Mesenchymal stem cell (in vitro differentiated cells and primary cell): ENCODE measurements around the gene NIPAL1.
"Not testable (repeated sequence)": the region's sequence is repeated elsewhere in the genome, so short reads cannot be mapped to it uniquely, and the experiment has no call there.

Source experiments
- DNase-seq: peaks from one replicate; pipeline ENCODE4 v3.0.0-alpha.2; 2013
- H2AFZ ChIP-seq: one replicate; pipeline ENCODE4 v1.6.1; 2013; ENCODE audit warnings: low read depth, mild to moderate bottlenecking, control low read depth, inconsistent platforms, low read length, moderate library complexity
- H2AK5ac ChIP-seq: 2 replicates; pipeline ENCODE4 v1.6.1; 2013; ENCODE audit warnings: low read length, moderate library complexity, mild to moderate bottlenecking, inconsistent platforms; ENCODE audit not compliant: severe bottlenecking
- H2BK120ac ChIP-seq: one replicate; pipeline ENCODE4 v1.6.1; 2013; ENCODE audit warnings: low read depth, mild to moderate bottlenecking, inconsistent platforms, low read length, moderate library complexity
- H2BK12ac ChIP-seq, 2 experiments: one replicate each; pipeline ENCODE4 v1.6.1; 2013; ENCODE audit warnings: inconsistent platforms in 2 of 2, low read length in 2 of 2, mild to moderate bottlenecking in 2 of 2, moderate library complexity in 2 of 2, control low read depth in 1 of 2
- H2BK15ac ChIP-seq: one replicate; pipeline ENCODE4 v1.6.1; 2013; ENCODE audit warnings: mild to moderate bottlenecking, low read depth, inconsistent platforms; ENCODE audit not compliant: poor library complexity, severe bottlenecking
- H2BK5ac ChIP-seq: 2 replicates; pipeline ENCODE4 v1.6.1; 2013; ENCODE audit warnings: low read depth, mild to moderate bottlenecking, low read length, control low read depth, inconsistent platforms; ENCODE audit not compliant: poor library complexity, severe bottlenecking
- H3K14ac ChIP-seq, 2 experiments: one replicate each; pipeline ENCODE4 v1.6.1; 2013; ENCODE audit warnings: inconsistent platforms in 2 of 2, low read length in 2 of 2, control low read depth in 1 of 2, mild to moderate bottlenecking in 1 of 2, moderate library complexity in 1 of 2
- H3K18ac ChIP-seq, 2 experiments: one replicate each; pipeline ENCODE4 v1.6.1; 2013; ENCODE audit warnings: inconsistent platforms in 2 of 2, low read length in 2 of 2, control low read depth in 1 of 2, low read depth in 1 of 2, mild to moderate bottlenecking in 1 of 2
- H3K23ac ChIP-seq, 2 experiments: one replicate each; pipeline ENCODE4 v1.6.1; 2013; ENCODE audit warnings: inconsistent platforms in 2 of 2, low read length in 2 of 2, mild to moderate bottlenecking in 2 of 2, moderate library complexity in 2 of 2, control low read depth in 1 of 2
- H3K27ac ChIP-seq: 2 replicates; pipeline ENCODE4 v1.5.1; 2013; ENCODE audit warnings: mild to moderate bottlenecking, moderate library complexity, low read length, control low read depth, inconsistent platforms; ENCODE audit not compliant: poor library complexity, severe bottlenecking
- H3K27me3 ChIP-seq, 2 experiments: 2 replicates each; pipeline versions ENCODE4 v1.6.1 to v1.7.0; 2013; ENCODE audit warnings: low read length in 2 of 2, mild to moderate bottlenecking in 2 of 2, moderate library complexity in 2 of 2, control low read depth in 1 of 2, inconsistent platforms in 1 of 2; ENCODE audit not compliant: control insufficient read depth in 1 of 2, insufficient read depth in 1 of 2
- H3K36me3 ChIP-seq, 2 experiments: 2 replicates each; pipeline versions ENCODE4 v1.6.1 to v1.7.0; 2013; ENCODE audit warnings: low read length in 2 of 2, control low read depth in 1 of 2, inconsistent platforms in 1 of 2, low read depth in 1 of 2, mild to moderate bottlenecking in 1 of 2; ENCODE audit not compliant: insufficient read depth in 2 of 2, control insufficient read depth in 1 of 2
- H3K4ac ChIP-seq, 2 experiments: one replicate each; pipeline ENCODE4 v1.6.1; 2013; ENCODE audit warnings: inconsistent platforms in 2 of 2, low read length in 2 of 2, mild to moderate bottlenecking in 2 of 2, moderate library complexity in 2 of 2, control low read depth in 1 of 2, low read depth in 1 of 2
- H3K4me1 ChIP-seq: 2 replicates; pipeline ENCODE4 v1.6.1; 2013; ENCODE audit warnings: low read depth, low read length, control low read depth; ENCODE audit not compliant: control insufficient read depth, insufficient read depth
- H3K4me2 ChIP-seq: 2 replicates; pipeline ENCODE4 v1.6.1; 2013; ENCODE audit warnings: low read length, mild to moderate bottlenecking, inconsistent platforms; ENCODE audit not compliant: poor library complexity, severe bottlenecking
- H3K4me3 ChIP-seq, 2 experiments: 2 replicates each; pipeline versions ENCODE4 v1.5.1 to v1.7.0; 2013; ENCODE audit warnings: low read length in 2 of 2, mild to moderate bottlenecking in 2 of 2, control low read depth in 1 of 2, low read depth in 1 of 2; ENCODE audit not compliant: insufficient read depth in 1 of 2
- H3K79me1 ChIP-seq: replicated peaks from 2 replicates; pipeline ENCODE4 v1.6.1; 2013; ENCODE audit warnings: mild to moderate bottlenecking, control low read depth, low read length, inconsistent platforms; ENCODE audit not compliant: poor library complexity, severe bottlenecking
- H3K9ac ChIP-seq: 2 replicates; pipeline ENCODE4 v1.7.0; 2013; ENCODE audit warnings: mild to moderate bottlenecking, low read length, moderate library complexity
- H3K9me3 ChIP-seq: 2 replicates; pipeline ENCODE4 v1.7.0; 2013; ENCODE audit warnings: mild to moderate bottlenecking, low read length; ENCODE audit not compliant: control insufficient read depth
- H4K8ac ChIP-seq: one replicate; pipeline ENCODE4 v1.6.1; 2013; ENCODE audit warnings: inconsistent platforms, mild to moderate bottlenecking, low read length, moderate library complexity
- H4K91ac ChIP-seq: one replicate; pipeline ENCODE4 v1.6.1; 2013; ENCODE audit warnings: mild to moderate bottlenecking, low read length, inconsistent platforms
- WGBS: methylation state at CpG from one replicate; pipeline ENCODE4 v1.1.7; 2013; ENCODE audit warnings: mixed read lengths; 5-methylcytosine and 5-hydroxymethylcytosine counted together

NIPAL1 gene

DNA sequence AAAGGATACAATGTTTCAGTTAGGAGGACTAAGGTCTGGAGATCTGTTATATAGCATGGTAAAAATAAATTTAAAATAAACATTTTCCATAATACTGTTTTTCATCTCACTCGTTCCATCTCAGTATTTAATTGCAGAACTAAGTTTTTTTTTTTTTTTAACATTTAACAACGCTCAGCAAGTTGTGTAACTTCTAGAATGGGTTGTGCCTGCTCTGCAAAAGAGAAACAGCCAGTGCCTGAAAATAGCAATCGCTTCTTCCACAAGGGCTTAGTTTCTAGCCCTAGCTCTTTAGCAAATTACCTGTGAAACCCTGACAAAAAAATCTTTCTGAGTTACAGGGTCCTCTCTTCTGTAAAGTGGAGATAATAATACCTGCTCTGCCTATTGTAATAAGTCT, 42.0 kb upstream of the NIPAL1 start:
- Histone ChIP-seq H3K4me3 (no peak overlapping the region), H2BK12ac (no peak overlapping the region), H3K79me1 (no peaks in the 10 kb centered on the region), H3K4me1 (no peaks in the 10 kb centered on the region), H2BK15ac (no peak overlapping the region), H2AFZ (no peak overlapping the region), H3K27me3 (no peaks in the 10 kb centered on the region), H3K4ac (no peak overlapping the region), H3K14ac (no peak overlapping the region), H4K8ac (no peak overlapping the region), H2BK120ac (no peak overlapping the region), H3K23ac (no peak overlapping the region), H4K91ac (no peak overlapping the region), H3K27ac (no peak overlapping the region), H3K9me3 (no peaks in the 10 kb centered on the region), H3K18ac (no peak overlapping the region), H2AK5ac (no peak overlapping the region), H3K36me3 (no peaks in the 10 kb centered on the region), H2BK5ac (no peak overlapping the region), H3K4me2 (no peak overlapping the region), H3K9ac (no peak overlapping the region)
- DNase-seq, result no peak
- 90% methylated on average over 2 of the region's 3 CpGs for WGBS

DNA sequence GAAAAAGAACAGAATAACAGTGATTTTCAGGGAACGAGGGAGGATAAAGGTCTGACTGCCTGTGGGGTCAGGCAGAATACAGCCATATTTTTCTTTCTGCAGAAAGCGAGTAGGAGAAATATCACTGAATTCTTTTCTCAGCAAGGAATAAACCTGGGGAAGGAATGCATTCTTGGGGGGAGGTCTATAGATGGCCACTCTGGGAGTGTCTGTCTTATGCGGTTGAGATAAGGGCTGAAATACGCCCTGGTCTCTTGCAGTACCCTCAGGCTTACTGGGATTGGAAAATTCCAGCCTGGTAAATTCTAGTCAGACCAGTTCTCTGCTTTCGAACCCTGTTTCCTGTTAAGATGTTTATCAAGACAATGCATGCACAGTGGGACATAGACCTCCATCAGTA, 26.4 kb upstream of the NIPAL1 start:
- H4K8ac ChIP-seq, result no peak overlapping the region
- H3K9me3 ChIP-seq, result peaks cover 12% of the 10 kb centered on the region
- H3K4me2 ChIP-seq, result no peak overlapping the region
- H3K4ac ChIP-seq, result no peak overlapping the region
- 86% methylated on average over 5 of the region's 5 CpGs for WGBS
- no peak overlapping the region for H3K18ac ChIP-seq
- H2BK12ac ChIP-seq, result no peak overlapping the region
- no peak overlapping the region for H3K14ac ChIP-seq
- H3K4me1 ChIP-seq, result no peaks in the 10 kb centered on the region
- no peak overlapping the region for H2BK15ac ChIP-seq
- no peak overlapping the region for H2BK5ac ChIP-seq
- H3K79me1 ChIP-seq, result no peaks in the 10 kb centered on the region
- H2AK5ac ChIP-seq, result no peak overlapping the region
- no peak overlapping the region for H2AFZ ChIP-seq
- no peak overlapping the region for H4K91ac ChIP-seq
- no peaks in the 10 kb centered on the region for H3K36me3 ChIP-seq
- no peak overlapping the region for H3K27ac ChIP-seq
- H2BK120ac ChIP-seq, result no peak overlapping the region
- no peak overlapping the region for H3K23ac ChIP-seq
- DNase-seq, result no peak
- H3K9ac ChIP-seq, result no peak overlapping the region
- no peaks in the 10 kb centered on the region for H3K27me3 ChIP-seq
- H3K4me3 ChIP-seq, result no peak overlapping the region

DNA sequence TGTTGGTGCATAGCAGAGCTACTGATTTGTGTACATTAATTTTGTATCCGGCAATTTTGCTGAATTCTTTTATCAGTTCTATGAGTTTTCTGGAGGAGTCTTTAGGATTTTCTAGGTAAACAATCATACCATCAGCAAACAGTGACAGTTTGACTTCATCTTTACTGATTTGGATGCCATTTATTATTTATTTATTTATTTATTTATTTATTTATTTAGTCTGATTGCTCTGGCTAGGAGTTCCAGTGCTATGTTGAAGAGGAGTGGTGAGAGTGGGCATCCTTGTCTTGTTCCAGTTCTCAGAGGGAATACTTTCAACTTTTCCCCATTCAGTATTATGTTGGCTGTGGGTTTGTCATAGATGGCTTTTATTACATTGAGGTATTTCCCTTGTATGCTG, 24.1 kb upstream of the NIPAL1 start:
- H3K4me1 ChIP-seq, H3K27ac ChIP-seq, H3K18ac ChIP-seq, H4K91ac ChIP-seq, H2AK5ac ChIP-seq, H3K4me2 ChIP-seq, H3K14ac ChIP-seq, H3K27me3 ChIP-seq, H2AFZ ChIP-seq, H4K8ac ChIP-seq, H2BK12ac ChIP-seq, H3K79me1 ChIP-seq, H2BK5ac ChIP-seq, H3K9ac ChIP-seq, H3K4ac ChIP-seq, H2BK15ac ChIP-seq, H2BK120ac ChIP-seq, H3K23ac ChIP-seq, H3K4me3 ChIP-seq, DNase-seq, H3K36me3 ChIP-seq: not testable (repeated sequence)
- WGBS, result no CpG with 5 or more reads among the region's 1 CpG
- H3K9me3 ChIP-seq, result peaks cover 12% of the 10 kb centered on the region

DNA sequence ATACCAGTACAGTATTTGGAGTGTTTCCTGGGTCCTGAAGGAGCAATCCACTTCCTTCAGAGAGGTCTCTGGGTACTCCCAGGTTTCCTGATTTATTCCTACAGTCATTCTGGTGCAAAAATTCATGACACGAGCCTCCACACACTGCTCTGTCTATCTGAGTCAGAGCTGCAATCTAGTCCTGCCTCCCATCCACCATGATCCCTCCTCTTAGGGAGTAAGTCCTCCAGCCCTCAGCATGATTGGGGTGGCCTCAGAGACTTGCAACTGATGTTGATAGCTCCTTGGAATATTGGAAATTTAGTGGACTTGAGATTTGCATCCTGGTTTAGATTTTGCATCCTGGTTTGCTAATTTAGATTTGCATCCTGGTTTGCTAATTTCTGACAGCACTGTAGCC, 20.6 kb upstream of the NIPAL1 start:
- WGBS, result 86% methylated on average over 1 of the region's 1 CpG
- Histone ChIP-seq H2BK5ac (no peak overlapping the region), H2BK15ac (no peak overlapping the region), H3K27me3 (no peaks in the 10 kb centered on the region), H2AK5ac (no peak overlapping the region), H3K4me2 (no peak overlapping the region), H3K4me3 (no peak overlapping the region), H3K4me1 (no peaks in the 10 kb centered on the region), H2AFZ (no peak overlapping the region), H3K4ac (no peak overlapping the region), H4K91ac (no peak overlapping the region), H3K27ac (no peak overlapping the region), H3K36me3 (no peaks in the 10 kb centered on the region), H3K18ac (no peak overlapping the region), H3K14ac (no peak overlapping the region), H3K79me1 (no peaks in the 10 kb centered on the region), H2BK12ac (no peak overlapping the region), H3K9me3 (peaks cover 9% of the 10 kb centered on the region), H4K8ac (no peak overlapping the region), H3K9ac (no peak overlapping the region), H2BK120ac (no peak overlapping the region), H3K23ac (no peak overlapping the region)
- no peak for DNase-seq
